GM12864 (cell line): ENCODE measurements around the gene TCF25.

ENCODE experiments used
- DNase-seq: peaks from one replicate; pipeline ENCODE4 v3.0.0-alpha.2; 2011; ENCODE audit warnings: low read depth
- H3K4me3 ChIP-seq: 2 replicates; pipeline ENCODE4 v1.5.1; 2011; ENCODE audit warnings: mild to moderate bottlenecking, low read depth, low read length, control low read depth
- TF ChIP-seq, protein P1 (sequence below): IDR thresholded peaks from 2 replicates; pipeline ENCODE4 v1.5.1; 2011; ENCODE audit warnings: low read depth, mild to moderate bottlenecking, moderate library complexity, low read length, control low read depth, inconsistent platforms; ENCODE audit errors: missing control alignments

TCF25 gene

DNA sequence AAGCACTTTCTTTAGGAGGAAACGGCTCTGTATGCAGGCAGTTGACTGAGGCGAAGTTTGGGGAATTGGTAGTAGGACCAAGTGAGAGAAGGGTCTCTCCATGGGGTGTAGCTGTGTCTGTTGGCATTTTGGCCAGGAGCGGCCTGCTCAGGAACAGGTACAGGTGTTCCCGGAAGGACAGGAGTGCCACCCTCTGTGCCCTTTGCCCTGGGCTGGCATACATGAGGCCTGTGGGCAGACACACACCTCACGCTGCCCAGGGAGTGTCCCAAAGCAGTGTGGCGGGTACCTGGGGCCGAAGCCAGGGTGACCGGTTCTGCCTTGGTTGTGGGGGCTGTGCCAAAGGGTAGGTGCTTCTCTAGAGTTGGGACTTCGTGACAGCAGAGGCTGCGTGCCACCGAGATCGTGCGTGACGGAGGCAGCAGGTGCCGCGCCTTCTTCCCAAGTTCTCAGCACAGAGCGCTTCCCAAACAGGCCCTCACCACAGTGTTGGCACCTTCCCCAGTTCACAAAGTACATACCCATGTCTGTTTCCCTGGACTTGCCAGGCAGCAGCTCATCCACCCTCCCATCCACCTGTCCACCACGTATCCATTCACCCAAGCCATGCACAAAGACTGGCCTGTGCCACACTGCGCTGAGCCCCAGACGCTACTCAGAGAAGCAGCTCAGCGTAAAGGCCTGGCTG is 19.9 kb upstream of the TCF25 start:
- H3K4me3 ChIP-seq = no peak overlapping the region
- DNase-seq = no peak
- TF ChIP-seq, protein P1, sequence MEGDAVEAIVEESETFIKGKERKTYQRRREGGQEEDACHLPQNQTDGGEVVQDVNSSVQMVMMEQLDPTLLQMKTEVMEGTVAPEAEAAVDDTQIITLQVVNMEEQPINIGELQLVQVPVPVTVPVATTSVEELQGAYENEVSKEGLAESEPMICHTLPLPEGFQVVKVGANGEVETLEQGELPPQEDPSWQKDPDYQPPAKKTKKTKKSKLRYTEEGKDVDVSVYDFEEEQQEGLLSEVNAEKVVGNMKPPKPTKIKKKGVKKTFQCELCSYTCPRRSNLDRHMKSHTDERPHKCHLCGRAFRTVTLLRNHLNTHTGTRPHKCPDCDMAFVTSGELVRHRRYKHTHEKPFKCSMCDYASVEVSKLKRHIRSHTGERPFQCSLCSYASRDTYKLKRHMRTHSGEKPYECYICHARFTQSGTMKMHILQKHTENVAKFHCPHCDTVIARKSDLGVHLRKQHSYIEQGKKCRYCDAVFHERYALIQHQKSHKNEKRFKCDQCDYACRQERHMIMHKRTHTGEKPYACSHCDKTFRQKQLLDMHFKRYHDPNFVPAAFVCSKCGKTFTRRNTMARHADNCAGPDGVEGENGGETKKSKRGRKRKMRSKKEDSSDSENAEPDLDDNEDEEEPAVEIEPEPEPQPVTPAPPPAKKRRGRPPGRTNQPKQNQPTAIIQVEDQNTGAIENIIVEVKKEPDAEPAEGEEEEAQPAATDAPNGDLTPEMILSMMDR = no peak

DNA sequence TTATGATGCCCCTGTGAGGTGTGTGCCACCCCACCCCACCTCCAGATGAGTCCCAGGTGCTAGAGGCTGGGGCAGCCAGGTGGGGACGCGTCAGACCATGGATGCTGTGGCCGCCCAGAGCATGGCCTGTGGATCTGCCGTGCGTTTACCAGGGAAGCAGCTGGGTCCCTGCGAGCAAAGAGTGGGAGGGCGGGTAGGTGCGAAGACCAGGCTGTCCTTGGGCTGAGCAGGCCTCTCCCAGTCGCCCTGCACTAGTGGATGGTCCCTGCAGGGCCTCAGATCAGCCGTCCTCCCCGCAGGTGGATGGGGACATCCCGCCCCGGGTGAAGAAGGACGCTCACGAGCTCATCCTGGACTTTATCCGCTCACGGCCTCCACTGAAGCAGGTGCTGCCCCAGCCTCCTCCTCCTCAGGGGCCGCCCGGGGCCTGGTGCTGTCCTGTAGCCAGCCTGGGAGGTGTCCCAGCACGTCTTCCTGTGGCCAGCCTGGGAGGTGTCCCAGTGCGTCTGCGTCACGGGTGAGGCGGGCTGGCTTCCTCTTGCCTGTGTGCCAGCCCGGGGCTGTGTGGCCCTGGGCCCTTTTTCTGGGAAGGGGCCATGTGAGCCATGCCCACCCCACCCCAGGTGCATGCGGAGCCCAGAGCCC is 18.0 kb upstream of the TCF25 start:
- TF ChIP-seq, protein P1 = no peak
- DNase-seq = no peak
- H3K4me3 ChIP-seq = no peak overlapping the region

DNA sequence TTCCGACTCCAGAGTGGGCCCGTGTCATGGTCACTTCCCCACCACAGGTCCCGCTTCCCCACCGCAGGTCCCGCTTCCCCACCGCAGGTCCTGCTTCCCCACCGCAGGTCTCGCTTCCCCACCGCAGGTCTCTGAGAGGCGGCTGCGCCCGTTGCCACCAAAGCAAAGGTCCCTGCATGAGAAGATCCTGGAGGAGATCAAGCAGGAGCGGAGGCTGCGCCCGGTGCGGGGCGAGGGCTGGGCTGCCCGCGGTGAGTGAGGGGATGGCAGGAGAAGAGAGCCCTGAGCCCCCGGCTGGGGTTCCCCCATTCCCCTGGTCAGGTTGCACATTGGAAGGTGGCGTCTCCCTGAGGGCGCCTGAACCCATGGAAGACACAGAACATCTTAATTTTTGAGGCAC is 17.4 kb upstream of the TCF25 start:
- DNase-seq = no peak
- TF ChIP-seq, protein P1 = no peak

DNA sequence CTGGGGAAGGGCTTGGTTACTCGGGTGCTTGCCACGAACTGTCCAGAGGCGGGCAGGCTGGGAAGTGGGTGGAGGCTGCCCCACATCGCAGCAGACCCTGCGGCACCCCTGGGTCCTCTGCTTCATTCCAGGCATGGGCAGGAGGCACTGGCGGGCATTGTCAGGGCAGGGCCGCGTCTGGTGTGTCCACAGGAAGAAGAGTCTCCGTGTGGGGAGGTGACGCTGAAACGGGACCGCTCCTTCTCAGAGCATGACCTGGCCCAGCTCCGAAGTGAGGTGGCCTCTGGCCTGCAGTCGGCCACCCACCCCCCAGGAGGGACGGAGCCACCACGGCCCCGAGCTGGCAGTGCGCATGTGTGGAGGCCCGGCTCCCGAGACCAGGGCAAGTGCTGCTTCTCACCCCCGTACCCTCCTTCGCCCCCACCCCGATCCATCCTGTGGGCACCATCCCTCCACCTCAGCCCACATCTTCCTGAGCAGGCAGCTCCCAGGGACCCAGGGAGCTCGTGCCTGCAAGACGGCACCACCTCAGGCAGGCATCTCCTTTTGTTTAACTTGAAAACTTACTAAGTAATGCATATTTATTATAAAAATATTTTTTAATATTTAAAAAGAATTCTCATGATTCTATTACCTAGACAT is 14.3 kb upstream of the TCF25 start:
- H3K4me3 ChIP-seq = no peak overlapping the region
- DNase-seq = no peak
- TF ChIP-seq, protein P1 = no peak

More for the DNA sequence above, 17.4 kb upstream of the TCF25 start:
- H3K4me3 ChIP-seq = no peak overlapping the region

DNA sequence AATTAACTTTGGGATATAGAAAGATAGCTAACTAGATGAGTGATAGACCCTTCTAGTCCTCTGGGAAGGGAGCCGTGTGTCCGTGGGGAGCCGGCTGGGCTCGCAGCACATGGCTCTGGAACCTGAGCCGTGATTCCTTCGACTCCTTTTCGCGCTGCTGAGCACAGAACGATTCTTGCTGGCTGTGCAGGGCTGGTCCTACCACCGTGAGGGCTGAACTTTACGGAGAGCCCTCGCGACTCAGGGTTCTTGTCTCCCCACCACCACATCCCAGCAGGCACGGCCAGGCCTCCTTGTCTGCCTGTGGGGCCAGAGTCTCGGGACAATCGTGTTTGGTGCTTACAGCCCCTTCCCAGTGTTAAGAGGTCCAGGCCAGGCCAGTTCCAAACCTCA is 13.8 kb upstream of the TCF25 start:
- DNase-seq = no peak
- TF ChIP-seq, protein P1 = no peak
- H3K4me3 ChIP-seq = no peak overlapping the region

DNA sequence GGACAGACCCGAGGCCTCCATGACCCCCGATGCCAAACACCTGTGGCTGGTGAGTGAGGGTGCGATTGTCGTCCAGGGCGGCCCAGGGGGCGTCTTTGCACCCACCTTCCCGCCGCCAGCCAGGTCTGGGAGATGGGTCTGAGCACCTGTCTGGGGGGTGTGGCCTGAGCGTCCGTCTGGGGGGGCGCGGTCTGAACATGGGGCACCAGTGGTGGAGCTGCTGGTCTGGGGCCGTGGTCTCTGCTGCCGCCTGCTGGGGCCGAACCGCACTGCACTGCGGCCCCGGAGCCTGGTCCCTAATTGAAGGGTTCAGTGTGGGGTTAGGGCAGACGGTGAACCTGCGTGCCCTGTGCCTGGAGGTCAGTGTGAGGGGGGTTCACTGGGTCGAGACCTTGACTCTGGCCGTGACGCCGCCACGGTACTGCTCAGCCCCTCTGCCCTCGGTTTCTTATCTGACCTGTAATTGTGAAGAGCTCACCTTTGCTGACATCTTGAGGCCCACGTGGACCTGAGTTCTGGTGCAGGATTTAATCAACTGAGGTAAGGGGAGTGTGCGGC is 12.6 kb upstream of the TCF25 start:
- H3K4me3 ChIP-seq = no peak overlapping the region
- DNase-seq = no peak

More for the DNA sequence above, 12.6 kb upstream of the TCF25 start:
- TF ChIP-seq, protein P1 = peak; percentile 98
